Cardiac fibroblast (primary cell): ENCODE measurements around the gene MTPN.
A peak's percentile ranks its signal among the peaks of the same experiment; 100 is the strongest.

Source experiments
- DNase-seq, 2 donors: peaks; one replicate each; pipeline versions ENCODE4 v3.0.0 to v3.0.0-alpha.2; 2010; ENCODE audit warnings: low read depth in 2 of 2
- H3K4me3 ChIP-seq, 2 donors: replicated peaks in 1 of 2; 1 replicate in 1 of 2; 2 replicates in 1 of 2; pipeline ENCODE4 v1.5.1; 2011; ENCODE audit warnings: low read depth in 2 of 2, low read length in 2 of 2, mild to moderate bottlenecking in 2 of 2, moderate library complexity in 1 of 2
- CTCF ChIP-seq: IDR thresholded peaks from one replicate; pipeline ENCODE4 v1.5.1; 2011; ENCODE audit warnings: low read depth, mild to moderate bottlenecking, low read length, inconsistent platforms

The MTPN gene

GRCh38 chr7:136000288-136000913, 23.2 kb upstream of the MTPN start:
- H3K4me3 ChIP-seq, result no peak overlapping the region
- no peak for TF ChIP-seq CTCF
- peak in 1 of 2 donors; percentile 42 for DNase-seq

GRCh38 chr7:135998081-135998480, 20.9 kb upstream of the MTPN start:
- H3K4me3 ChIP-seq, result no peak overlapping the region
- no peak for TF ChIP-seq CTCF
- no peak for DNase-seq

GRCh38 chr7:135995748-135996147, 18.6 kb upstream of the MTPN start:
- DNase-seq, result peak in 1 of 2 donors; percentile 42
- TF ChIP-seq CTCF, result no peak
- no peak overlapping the region for H3K4me3 ChIP-seq

- TF ChIP-seq CTCF, result no peak
- no peak overlapping the region for H3K4me3 ChIP-seq
- peak; percentile 35 to 78 for DNase-seq
These were observed 17.5 kb upstream of the MTPN start for GRCh38 chr7:135994466-135995205.

- no peak for DNase-seq
- TF ChIP-seq CTCF, result no peak
- H3K4me3 ChIP-seq, result no peak overlapping the region
These were observed 16.8 kb upstream of the MTPN start for GRCh38 chr7:135993950-135994349.

GRCh38 chr7:135991906-135992305, 14.7 kb upstream of the MTPN start:
- DNase-seq, result no peak
- no peak for TF ChIP-seq CTCF
- H3K4me3 ChIP-seq, result no peak overlapping the region
